GM10266 (cell line): ENCODE results near the gene PCK1.

ENCODE experiments used
- DNase-seq: peaks from one replicate; pipeline ENCODE4 v3.0.0; 2012; ENCODE audit errors: extremely low spot score
- CTCF ChIP-seq: IDR thresholded peaks from 2 replicates; pipeline ENCODE4 v1.5.1; 2012; ENCODE audit warnings: mild to moderate bottlenecking, low read depth; ENCODE audit not compliant: control insufficient read depth, insufficient read depth; ENCODE audit errors: missing control alignments

Gene PCK1

GRCh38 chr20:57616143-57616951 lies 55.4 kb downstream of the PCK1 start:
- no peak for TF ChIP-seq CTCF

GRCh38 chr20:57617079-57617795 lies 56.3 kb downstream of the PCK1 start:
- no peak for DNase-seq
- TF ChIP-seq CTCF: no peak

More at GRCh38 chr20:57616143-57616951, 55.4 kb downstream of the PCK1 start:
- DNase-seq: no peak
